Uterus (tissue), 2 donors: Measurements from ENCODE around the gene SLC35G3.

Experiments used
- POLR2A ChIP-seq, 2 donors: fragments of 450-650 bp; IDR thresholded peaks; one replicate each; pipeline ENCODE4 v1.6.1; 2016; ENCODE audit warnings: antibody characterized with exemption in 2 of 2, mild to moderate bottlenecking in 1 of 2, moderate library complexity in 1 of 2
- TF ChIP-seq, protein P1 (sequence below), 4 experiments: fragments of 200-600 bp in 2 of 4; fragments of 450-650 bp in 2 of 4; sonication (generic) in 2 of 4; IDR thresholded peaks; one replicate each; pipeline ENCODE4 v1.5.1; 2016 to 2019; ENCODE audit warnings: antibody characterized with exemption in 4 of 4, mild to moderate bottlenecking in 2 of 4, moderate library complexity in 1 of 4

DNA sequence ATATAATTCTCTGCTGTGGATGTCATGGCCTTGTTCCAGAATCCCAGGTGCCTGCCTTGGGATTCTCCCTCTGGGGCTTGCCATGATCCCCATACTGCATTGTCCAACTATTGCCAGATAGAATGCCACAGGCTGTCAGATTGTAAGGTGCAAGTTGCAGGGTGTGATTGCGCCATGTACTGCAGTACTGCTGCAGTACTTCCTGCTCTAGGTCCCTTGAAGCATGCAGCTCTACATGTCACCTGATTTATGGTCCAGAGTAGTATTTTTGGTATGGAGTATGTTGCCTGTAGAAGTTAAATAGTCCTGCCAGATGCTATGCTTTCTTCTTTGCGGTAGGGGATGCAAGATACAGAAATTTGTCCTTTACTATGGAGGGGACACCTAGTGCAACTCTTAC, 41.7 kb upstream of the SLC35G3 start:
- TF ChIP-seq POLR2A (IDR thresholded peaks at IDR 0.05): no peak
- TF ChIP-seq, protein P1, sequence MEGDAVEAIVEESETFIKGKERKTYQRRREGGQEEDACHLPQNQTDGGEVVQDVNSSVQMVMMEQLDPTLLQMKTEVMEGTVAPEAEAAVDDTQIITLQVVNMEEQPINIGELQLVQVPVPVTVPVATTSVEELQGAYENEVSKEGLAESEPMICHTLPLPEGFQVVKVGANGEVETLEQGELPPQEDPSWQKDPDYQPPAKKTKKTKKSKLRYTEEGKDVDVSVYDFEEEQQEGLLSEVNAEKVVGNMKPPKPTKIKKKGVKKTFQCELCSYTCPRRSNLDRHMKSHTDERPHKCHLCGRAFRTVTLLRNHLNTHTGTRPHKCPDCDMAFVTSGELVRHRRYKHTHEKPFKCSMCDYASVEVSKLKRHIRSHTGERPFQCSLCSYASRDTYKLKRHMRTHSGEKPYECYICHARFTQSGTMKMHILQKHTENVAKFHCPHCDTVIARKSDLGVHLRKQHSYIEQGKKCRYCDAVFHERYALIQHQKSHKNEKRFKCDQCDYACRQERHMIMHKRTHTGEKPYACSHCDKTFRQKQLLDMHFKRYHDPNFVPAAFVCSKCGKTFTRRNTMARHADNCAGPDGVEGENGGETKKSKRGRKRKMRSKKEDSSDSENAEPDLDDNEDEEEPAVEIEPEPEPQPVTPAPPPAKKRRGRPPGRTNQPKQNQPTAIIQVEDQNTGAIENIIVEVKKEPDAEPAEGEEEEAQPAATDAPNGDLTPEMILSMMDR (IDR thresholded peaks at IDR 0.05): no peak
